Kidney (tissue), 14 donors: ENCODE data around the gene PECR. TPM values are rescaled to one million over a fixed set of nuclear protein-coding genes. Genes with fewer than 3 reads are reported as not detected.

Source experiments
- DNase-seq, 5 donors: peaks; one replicate each; pipeline ENCODE4 v3.0.0-alpha.2; 2013 to 2020
- FAIRE-seq: peaks from 2 replicates; lab custom pipeline; 2012; peaks lifted over from hg19 to GRCh38; lab: Jason Lieb, UNC
- H3K27ac ChIP-seq, 2 donors: one replicate each; pipeline ENCODE4 v1.7.0; 2013; ENCODE audit warnings: low read depth in 2 of 2, low read length in 2 of 2, inconsistent platforms in 1 of 2
- H3K27me3 ChIP-seq: one replicate; pipeline ENCODE4 v1.7.1; 2013; ENCODE audit warnings: low read length, inconsistent platforms; ENCODE audit not compliant: control insufficient read depth, insufficient read depth
- H3K36me3 ChIP-seq, 3 donors: one replicate each; pipeline versions ENCODE4 v1.7.0 to v1.7.1; 2013; ENCODE audit warnings: low read length in 3 of 3, control low read depth in 1 of 3, inconsistent platforms in 1 of 3; ENCODE audit not compliant: insufficient read depth in 3 of 3, control insufficient read depth in 2 of 3
- H3K4me1 ChIP-seq, 3 donors: one replicate each; pipeline versions ENCODE4 v1.7.0 to v1.7.1; 2013; ENCODE audit warnings: low read length in 3 of 3, inconsistent platforms in 1 of 3, low read depth in 1 of 3; ENCODE audit not compliant: control insufficient read depth in 2 of 3, insufficient read depth in 2 of 3
- H3K4me3 ChIP-seq, 3 donors: one replicate each; pipeline versions ENCODE4 v1.7.0 to v1.8.1; 2013; ENCODE audit warnings: low read length in 3 of 3, control low read depth in 1 of 3, inconsistent platforms in 1 of 3
- H3K9ac ChIP-seq, 3 donors: one replicate each; pipeline versions ENCODE4 v1.7.0 to v1.7.1; 2013; ENCODE audit warnings: low read length in 3 of 3, control low read depth in 1 of 3, inconsistent platforms in 1 of 3
- H3K9me3 ChIP-seq, 3 donors: one replicate each; pipeline versions ENCODE4 v1.7.0 to v1.7.1; 2013; ENCODE audit warnings: low read length in 3 of 3, control low read depth in 1 of 3, inconsistent platforms in 1 of 3; ENCODE audit not compliant: control insufficient read depth in 2 of 3, insufficient read depth in 1 of 3
- intact Hi-C: fragments of 100-400 bp; cut with DNase I; formaldehyde crosslinking; loops from one replicate; pipeline ENCODE4 v1.11.1; 2022
- polyA plus RNA-seq: library from polyadenylated mRNA; stranded (reverse); fragments of 350-450 nt; fragmentation: Illumina TruSeq; extraction: RNeasy Lipid Tissue Mini Kit (QIAGEN cat#74804); gene quantifications from one replicate; pipeline ENCODE4 v1.2.3, GENCODE V29; 2014; ENCODE audit warnings: low read depth, low replicate concordance; ENCODE audit not compliant: insufficient read depth
- total RNA-seq: library from RNA; stranded (reverse); fragmentation: NEBNext Ultra II Directional; extraction: Animal tissue kit (Norgen Biotek cat#: 25700); gene quantifications from one replicate; pipeline ENCODE4 v1.2.1, GENCODE V29; 2021
- TF ChIP-seq, protein P1 (sequence below): IDR thresholded peaks from 3 replicates; pipeline ENCODE4 v1.5.1; 2012; ENCODE audit warnings: mild to moderate bottlenecking, moderate library complexity, borderline replicate concordance; ENCODE audit not compliant: insufficient read depth; ENCODE audit errors: extremely low read depth
- donor health status: control.
- donor health status: control.
- donor health status: control.
- donor health status: control.
- donor health status: control.
- donor health status: DM: yes; HTN: yes; CAD: no.
- donor health status: Normal renal cell carcinoma (clear cell type).

Gene PECR
- total and polyA plus RNA-seq, 2 donors from 2014 or later: 28.4 to 36.0 TPM

DNA sequence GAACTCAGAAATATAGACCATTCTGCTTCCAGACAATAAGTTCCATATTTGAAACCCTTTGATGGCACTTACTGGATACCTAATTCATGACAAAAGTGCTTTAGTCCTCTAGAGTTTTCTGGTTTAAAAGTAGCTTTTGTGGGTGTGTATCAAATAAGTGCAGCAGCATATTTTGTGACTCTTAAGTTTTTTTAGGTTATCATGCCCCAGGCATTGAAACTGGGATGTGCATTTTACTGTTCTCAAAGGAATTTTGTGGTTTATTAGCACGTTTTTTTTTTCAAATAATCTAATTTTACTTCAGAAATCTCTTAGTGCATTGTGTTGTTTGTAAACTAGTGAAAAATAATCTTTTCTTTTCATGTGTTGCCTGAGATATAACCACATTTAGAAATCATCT is 29.0 kb upstream of the PECR start:
- no peak for DNase-seq
- FAIRE-seq: no peak
- H3K9ac ChIP-seq: peak overlapping the region in 2 of 3 donors; percentile 11 to 97
- no peaks in the 10 kb centered on the region for H3K9me3 ChIP-seq
- H3K4me1 ChIP-seq: peaks cover 7 to 17% (median 10%) of the 10 kb centered on the region in 3 donors
- intact Hi-C loops: no loop called here
- no peaks in the 10 kb centered on the region for H3K27me3 ChIP-seq
- peak overlapping the region in 2 of 3 donors; percentile 95 to 98 for H3K4me3 ChIP-seq
- TF ChIP-seq, protein P1, sequence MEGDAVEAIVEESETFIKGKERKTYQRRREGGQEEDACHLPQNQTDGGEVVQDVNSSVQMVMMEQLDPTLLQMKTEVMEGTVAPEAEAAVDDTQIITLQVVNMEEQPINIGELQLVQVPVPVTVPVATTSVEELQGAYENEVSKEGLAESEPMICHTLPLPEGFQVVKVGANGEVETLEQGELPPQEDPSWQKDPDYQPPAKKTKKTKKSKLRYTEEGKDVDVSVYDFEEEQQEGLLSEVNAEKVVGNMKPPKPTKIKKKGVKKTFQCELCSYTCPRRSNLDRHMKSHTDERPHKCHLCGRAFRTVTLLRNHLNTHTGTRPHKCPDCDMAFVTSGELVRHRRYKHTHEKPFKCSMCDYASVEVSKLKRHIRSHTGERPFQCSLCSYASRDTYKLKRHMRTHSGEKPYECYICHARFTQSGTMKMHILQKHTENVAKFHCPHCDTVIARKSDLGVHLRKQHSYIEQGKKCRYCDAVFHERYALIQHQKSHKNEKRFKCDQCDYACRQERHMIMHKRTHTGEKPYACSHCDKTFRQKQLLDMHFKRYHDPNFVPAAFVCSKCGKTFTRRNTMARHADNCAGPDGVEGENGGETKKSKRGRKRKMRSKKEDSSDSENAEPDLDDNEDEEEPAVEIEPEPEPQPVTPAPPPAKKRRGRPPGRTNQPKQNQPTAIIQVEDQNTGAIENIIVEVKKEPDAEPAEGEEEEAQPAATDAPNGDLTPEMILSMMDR: no peak
- peaks cover 10 to 27% (median 13%) of the 10 kb centered on the region in 3 donors for H3K36me3 ChIP-seq
- H3K27ac ChIP-seq: no peak overlapping the region

DNA sequence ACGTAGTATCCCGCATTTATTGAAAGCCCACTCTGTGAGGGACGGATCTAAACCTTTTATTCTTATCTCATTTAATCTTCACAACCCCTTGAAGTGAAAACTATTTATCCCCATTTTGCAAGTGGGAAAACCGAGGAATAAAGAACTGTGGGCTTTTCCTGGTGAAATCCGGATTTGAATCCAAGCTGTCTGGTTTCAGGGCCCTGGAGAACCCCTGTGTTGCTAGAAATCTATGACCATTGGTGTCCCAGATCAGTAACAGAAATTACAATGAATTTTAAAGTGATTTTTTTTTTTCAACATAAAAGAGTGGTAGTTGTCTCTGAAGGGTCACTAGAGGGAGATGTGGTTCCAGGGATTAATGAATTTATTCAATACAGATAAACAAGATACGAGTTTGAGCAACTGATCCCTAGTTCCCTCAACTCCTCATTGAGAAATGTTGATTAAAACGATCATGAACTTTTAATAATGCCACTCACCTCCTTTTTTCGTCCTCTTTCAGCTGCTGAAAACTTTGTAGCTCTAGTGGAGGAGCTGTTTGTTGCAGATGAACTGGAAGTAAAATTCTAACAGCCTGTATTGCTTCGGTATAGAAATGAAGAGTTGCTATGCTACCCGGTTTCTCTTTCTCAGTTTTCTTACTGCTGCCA is 28.5 kb upstream of the PECR start:
- peaks cover 10 to 27% (median 13%) of the 10 kb centered on the region in 3 donors for H3K36me3 ChIP-seq
- H3K4me1 ChIP-seq: peaks cover 6 to 14% (median 7%) of the 10 kb centered on the region in 3 donors
- DNase-seq (peak in 2 of 5 donors; percentile 48 to 60), FAIRE-seq (no peak)
- peak overlapping the region; percentile 95 to 98 (median 97) for H3K4me3 ChIP-seq
- H3K9me3 ChIP-seq: no peaks in the 10 kb centered on the region
- H3K27ac ChIP-seq: peak overlapping the region; percentile 86 to 88
- H3K27me3 ChIP-seq: no peaks in the 10 kb centered on the region
- TF ChIP-seq, protein P1: no peak
- peak overlapping the region; percentile 87 to 97 (median 95) for H3K9ac ChIP-seq
- intact Hi-C loops: no loop called here

GRCh38 chr2:216108967-216109921 is 27.6 kb upstream of the PECR start, which contains the start of gene XRCC5:
XRCC5 (plus strand) TSS chr2:216109348; CDS start chr2:216109437, 89 bp downstream.
- TF ChIP-seq, protein P1: no peak
- Histone ChIP-seq H3K36me3 (peaks cover 9 to 26% (median 13%) of the 10 kb centered on the region in 3 donors), H3K27ac (peak within 1 kb of the TSS; percentile 86 to 88), H3K4me1 (peaks cover 2 to 11% (median 4%) of the 10 kb centered on the region in 3 donors), H3K4me3 (peak within 1 kb of the TSS; percentile 95 to 98 (median 97)), H3K9me3 (no peaks in the 10 kb centered on the region), H3K9ac (peak within 1 kb of the TSS; percentile 87 to 97 (median 95)), H3K27me3 (no peaks in the 10 kb centered on the region)
- DNase-seq (peak; percentile 98 to 99 (median 99)), FAIRE-seq (peak; percentile 94)
- intact Hi-C loops: no loop called here
